Fibroblast of skin of right biceps (primary cell): Measurements from ENCODE around the gene PIK3AP1.
"Not testable (repeated sequence)": the region's sequence is repeated elsewhere in the genome, so short reads cannot be mapped to it uniquely, and the experiment has no call there.

Source experiments
- DNase-seq: peaks from one replicate; pipeline ENCODE4 v3.0.0-alpha.2; 2013

Gene PIK3AP1

GRCh38 chr10:96696845-96697425 is 23.4 kb downstream of the PIK3AP1 start:
- no peak for DNase-seq

DNA sequence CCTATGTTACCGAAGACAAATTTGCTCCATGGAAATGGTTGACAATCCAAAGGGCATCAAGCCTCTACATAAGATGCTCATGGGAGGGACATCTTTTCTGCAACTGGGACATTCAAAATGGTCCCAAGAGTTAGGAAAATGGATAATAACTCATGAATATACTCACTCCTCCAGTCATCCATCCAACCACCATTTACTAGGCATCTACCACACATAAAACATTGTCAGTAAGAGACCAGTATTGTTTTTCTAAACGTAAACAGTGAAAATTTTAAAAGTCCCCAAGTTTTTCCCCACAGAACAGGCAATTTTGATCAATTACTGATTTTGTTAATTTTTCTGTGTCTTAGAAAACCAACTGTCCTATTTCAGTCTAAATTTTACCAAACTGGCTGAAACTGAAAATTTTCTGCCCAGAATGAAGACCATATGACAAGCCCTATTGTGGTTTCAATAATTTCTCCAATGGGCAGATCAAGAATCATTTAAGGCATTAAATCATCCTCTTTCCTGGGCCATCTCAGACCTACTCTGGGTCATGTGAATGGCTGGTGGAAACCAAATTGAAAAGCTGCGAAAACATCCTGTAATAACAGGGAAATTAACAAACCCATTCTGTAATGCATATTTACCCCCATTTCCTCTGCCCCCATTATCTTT is 24.2 kb downstream of the PIK3AP1 start:
- no peak for DNase-seq

- no peak for DNase-seq
Observed at GRCh38 chr10:96695366-96695765, 24.9 kb downstream of the PIK3AP1 start.

DNA sequence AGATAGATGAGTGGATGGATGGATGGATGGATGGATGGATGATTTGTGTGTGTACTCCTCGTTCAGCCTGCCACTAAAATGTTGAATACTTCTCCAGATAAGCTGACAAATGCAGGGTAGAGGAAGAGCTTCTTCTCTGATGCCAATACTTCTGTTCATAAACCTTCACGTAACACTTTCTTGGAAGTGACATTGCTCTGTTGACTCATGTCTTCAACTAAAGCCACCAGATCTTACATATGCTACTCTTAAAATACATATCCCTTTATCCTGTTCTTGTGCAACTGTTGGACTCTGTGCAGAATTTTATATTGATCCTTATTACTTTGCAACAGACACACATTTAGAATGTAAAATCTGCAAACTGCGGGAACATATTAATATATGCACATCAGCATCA is 26.9 kb downstream of the PIK3AP1 start:
- no peak for DNase-seq

GRCh38 chr10:96692427-96692826 is 27.9 kb downstream of the PIK3AP1 start:
- no peak for DNase-seq

GRCh38 chr10:96691761-96692160 is 28.6 kb downstream of the PIK3AP1 start:
- no peak for DNase-seq

DNA sequence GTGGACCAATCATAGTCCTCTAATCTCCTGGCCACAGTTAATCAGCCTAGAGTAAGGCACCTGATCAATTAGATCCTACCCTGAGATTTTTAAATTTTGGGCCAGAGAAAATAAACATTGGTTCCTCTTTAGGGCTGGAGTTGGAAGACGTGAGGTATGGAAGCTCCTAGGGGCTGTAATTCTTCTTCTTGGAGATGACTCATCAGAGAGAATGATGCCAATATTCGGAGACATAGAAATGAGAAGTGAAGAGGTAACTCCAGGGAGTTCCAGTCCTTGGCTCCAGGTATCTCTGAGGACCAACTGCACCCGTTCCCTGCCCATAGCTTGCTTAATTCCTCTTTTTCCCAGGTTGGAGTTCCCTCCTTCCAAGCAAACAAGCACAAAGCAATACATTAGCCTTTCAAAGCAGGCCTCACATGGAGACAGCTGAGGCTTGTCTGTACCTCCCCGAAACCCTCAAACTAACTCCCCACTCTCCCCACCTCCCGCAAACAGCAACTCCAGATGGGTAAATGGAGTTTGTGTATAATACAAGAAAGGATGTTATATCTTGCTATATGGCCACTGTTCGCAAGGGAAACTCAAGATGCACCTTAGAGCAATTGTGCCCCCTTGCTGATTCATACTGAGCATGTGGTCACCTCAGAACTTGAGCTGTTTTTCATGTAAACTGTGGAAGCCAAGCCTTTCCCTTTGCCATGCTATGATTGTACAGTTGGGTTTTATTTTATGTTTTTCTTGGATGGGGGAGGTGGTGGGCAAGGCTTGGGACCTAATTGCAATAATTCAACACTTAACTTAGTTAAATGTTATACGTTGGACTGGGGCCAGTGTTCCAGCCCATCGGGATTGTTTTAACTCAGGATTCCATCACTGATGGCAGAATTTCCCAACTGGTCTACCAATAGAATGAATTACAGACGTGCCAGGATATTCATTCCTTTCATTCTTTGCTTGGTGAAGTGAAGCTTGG is 29.3 kb downstream of the PIK3AP1 start:
- DNase-seq = peak; percentile 3

DNA sequence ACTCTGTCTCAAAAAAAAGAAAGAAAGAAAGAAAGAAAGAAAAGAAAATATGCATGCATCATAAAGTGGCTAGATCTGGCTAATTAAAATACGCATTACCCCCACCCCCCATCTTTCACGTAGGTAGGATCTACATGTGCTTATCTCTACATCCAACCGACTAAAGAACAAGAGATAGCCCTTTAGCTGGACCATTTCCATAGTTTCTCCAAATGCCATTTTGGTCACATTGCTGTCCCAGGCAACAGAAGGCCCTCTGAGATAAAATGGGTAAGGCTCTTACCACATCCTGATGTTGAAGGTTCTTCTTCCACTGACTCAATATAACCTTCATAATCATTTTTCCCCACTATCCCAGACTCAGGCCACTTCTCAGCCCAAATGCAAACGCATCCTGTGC is 31.5 kb downstream of the PIK3AP1 start:
- no peak for DNase-seq

DNA sequence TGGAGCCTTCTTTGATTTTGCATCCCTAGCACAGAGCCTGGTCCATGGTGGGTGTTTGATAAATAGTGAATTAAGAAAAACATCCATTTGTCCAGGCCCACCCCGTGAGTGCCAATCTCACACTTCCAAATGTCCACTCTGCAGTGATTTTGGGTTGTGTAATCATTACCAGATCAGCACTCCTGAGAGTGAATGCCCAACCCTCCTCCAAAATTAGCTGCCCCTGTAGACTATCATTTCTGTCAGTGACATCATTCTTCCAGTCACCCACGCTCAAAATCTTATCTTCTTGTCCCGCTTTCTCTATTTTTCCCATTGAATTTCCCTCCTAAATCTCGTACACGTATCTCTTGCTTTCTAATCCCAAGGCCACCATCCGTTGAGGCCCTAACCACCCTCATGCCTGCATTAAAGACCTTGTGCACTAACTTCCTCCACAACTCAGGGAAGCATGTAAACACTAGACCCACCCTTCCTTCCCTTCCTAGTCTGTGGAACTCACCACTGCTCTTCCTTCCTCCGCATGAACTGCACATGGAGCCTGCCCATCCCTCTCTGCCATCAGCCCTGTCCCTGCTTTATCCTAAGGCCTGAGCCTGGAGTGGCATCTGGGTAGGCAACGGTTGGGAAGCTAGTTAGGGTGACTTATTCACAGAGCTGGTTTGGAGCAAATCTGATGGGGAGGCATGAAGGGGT is 32.8 kb downstream of the PIK3AP1 start:
- no peak for DNase-seq

- DNase-seq = no peak
Observed at GRCh38 chr10:96686514-96686913, 33.8 kb downstream of the PIK3AP1 start.

DNA sequence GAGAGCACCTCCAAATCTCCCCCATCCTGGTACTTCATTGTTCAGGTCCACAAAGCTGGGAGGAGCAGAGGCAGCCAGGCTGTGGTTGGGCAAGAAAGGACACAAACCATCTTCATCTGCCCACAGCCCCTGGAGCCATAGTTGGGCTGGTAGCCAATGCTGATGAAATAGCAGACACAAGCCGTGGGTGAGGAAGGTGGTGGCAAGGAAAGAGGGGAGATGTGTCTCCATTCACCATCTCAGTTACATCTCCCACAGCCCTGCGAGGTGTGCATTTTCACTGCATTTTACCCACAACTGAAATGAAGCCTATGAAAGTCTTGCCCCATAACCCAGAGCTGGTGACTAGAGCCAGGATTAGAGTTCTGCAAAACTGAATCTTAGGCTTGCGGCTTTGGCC is 35.0 kb downstream of the PIK3AP1 start:
- DNase-seq = no peak

DNA sequence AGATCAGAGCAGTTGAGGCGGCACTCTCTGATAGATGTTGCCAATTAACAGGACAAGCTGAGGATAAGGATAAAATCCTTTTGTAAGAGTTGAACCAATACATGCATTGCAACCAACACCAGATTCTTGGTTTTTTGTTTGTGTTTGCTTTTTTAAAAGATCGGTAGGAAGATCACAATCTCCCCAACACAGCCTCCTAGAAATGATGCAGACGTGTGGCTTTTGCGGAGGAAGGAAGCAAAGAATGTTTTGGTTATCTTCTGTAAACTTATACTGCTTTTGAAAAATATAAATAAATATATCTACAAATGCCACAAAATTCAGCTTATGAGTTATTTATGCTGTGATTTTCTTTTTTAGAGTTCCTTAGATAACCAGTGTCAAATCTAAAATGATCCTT is 35.5 kb downstream of the PIK3AP1 start:
- DNase-seq = no peak

DNA sequence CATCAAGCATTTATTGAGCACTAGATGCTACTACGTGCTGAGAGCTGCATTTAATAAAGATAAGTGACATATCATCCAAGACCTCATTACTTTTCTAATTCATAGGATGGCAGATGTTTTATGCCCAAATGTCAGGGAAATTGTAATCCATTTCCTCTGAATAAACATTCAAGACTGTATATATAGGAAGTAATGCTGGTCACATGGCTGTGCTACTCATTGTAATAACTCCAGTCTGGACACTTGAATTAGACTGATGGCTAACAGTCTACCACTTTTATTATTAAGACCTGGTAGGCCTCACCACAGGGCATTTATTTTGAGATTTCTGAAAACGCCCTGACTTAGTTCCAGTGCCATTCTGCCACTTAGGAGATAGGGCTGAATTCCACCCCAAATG is 36.6 kb downstream of the PIK3AP1 start:
- no peak for DNase-seq

DNA sequence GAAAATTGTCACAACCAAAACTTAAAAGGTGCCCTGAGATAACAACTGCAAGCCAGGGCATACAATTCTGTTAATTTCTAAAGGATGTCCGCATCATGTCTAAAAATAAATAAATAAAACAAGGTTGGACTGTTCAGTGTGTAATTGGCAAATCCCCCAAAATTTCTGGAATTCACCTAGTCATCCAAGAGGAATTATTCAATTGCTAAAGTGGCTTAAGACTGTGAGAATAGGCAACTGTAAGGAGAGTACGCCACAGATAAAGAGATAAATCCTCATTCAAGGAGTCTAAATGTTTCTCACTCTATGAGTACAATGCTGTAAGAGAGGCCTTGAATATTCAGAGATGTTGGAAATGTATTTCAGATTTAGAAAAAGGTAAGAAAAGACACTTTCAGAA is 37.2 kb downstream of the PIK3AP1 start:
- peak; percentile 70 for DNase-seq

DNA sequence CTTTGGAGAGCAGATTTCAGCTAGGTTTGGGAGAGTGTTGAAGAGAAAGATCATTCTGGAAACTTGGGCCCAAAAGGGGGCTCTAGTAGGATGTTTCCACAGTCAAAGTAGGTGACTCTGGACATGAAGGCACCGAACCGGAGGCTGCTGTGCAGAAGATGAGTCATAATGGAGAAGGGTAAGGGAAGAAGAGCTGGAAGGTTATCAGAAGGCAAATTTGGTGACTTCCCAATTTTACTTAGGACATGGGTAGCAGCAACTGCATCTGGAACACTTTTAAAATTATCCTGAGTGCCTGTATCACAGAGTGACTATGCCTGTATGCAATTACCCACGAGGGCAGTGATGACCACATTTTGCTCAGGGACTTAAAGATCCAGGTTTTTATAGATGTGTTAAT is 38.8 kb downstream of the PIK3AP1 start:
- DNase-seq = no peak

- DNase-seq = not testable (repeated sequence)
Observed at GRCh38 chr10:96680463-96680862, 39.9 kb downstream of the PIK3AP1 start.

GRCh38 chr10:96678725-96679124 is 41.6 kb downstream of the PIK3AP1 start:
- no peak for DNase-seq

DNA sequence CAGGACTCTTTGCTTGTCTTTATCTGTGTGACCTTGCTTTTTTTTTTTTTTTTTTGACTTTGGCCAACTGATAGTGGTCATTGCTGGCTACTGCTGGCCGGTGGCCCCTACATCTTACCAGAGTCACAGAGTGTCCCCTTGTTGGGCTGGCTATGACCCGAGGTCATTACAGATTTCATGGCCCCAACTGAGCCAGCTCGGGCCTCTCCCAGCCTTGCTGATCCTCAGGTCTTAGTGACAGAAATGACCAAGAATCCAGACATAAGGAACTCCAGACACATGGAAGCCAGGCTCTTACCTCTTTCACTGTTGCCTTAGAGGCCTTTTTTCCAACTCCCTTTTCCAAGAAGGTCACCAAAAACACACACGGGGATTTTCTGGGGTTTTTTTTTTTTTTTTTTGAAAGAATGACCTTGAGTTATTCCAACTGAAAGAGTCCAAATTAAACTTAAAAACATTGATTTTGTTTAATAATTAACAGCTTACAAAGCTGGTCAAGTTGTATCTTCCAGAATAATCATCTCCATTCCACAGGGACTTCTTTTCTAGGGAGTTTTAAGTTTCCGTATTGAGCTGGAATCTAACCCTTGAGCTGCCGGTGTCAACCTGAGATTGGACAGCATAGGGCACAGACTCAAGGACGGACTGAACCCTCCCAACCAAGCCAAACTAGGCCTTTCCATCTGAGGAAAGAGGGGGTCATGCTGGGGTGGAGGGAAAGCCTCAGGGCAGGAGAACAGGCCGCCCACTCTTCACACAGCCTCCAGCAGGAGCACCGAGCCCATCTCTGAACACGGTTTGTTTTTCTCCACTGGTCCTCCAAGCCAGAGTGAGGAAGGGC is 43.8 kb downstream of the PIK3AP1 start:
- no peak for DNase-seq

GRCh38 chr10:96675846-96676245 is 44.5 kb downstream of the PIK3AP1 start:
- DNase-seq = no peak

DNA sequence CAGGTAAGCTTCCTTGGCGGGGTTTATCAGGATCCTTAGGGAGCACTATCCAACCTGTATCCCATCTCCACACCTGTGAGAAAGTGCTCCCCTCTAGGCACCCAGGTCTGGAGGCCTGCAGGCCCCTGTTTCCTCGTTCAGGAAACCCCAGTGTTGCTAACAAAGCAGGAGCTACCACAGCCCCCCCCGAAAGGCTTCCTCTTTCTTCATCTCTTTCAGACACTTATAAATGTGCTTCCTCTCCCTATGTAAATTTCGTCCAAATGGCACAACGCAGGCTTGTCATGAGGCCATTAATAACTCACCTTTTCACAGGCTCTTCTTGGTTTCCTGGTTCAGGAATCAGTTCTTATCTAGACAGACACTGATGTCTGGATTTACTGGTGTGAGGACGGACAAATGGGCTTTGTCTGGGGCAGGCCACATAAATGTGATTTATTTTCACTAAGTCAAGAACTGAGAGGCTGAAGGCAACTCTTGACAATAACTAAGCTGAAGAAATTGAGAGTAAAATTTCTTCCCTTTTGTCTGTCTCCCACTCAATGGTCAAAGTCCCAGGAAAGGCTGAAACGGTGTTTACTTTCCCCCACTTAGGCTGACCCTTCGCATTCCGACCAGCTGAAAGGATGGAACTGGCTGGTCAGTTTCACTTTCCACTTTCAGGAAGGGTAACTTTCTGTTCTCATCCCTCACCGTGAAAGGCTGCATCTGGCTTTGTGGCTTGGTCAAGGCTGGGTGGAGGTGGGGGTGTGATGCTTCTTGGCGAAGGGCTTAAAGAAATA is 46.8 kb downstream of the PIK3AP1 start:
- no peak for DNase-seq

GRCh38 chr10:96672481-96673175 is 47.7 kb downstream of the PIK3AP1 start:
- DNase-seq = no peak
